K562 (cell line): ENCODE measurements around the gene KAZN. TPM values are rescaled to one million over a fixed set of nuclear protein-coding genes. Genes with fewer than 3 reads are reported as not detected.

Experiments used
- JUND ChIP-seq, 2 experiments: IDR thresholded peaks; 2 replicates in 1 of 2; 3 replicates in 1 of 2; pipeline ENCODE4 v1.6.1; 2011; ENCODE audit warnings: borderline replicate concordance in 2 of 2, low read depth in 2 of 2, low read length in 2 of 2, improper control_type of control experiment in 1 of 2, missing biosample characterization in 1 of 2, missing genetic modification characterization in 1 of 2, missing genetic modification reagents in 1 of 2
- MTA1 ChIP-seq: fragments of 450-650 bp; IDR thresholded peaks from 2 replicates; pipeline ENCODE4 v1.6.1; 2017; ENCODE audit warnings: borderline replicate concordance
- POLR2G ChIP-seq: fragments of 200-400 bp; formaldehyde crosslinking; IDR thresholded peaks from 2 replicates; pipeline ENCODE4 v1.6.1; 2017; ENCODE audit warnings: low read depth, mild to moderate bottlenecking, antibody characterized with exemption, low read length, moderate library complexity
- PRMT5 ChIP-seq: sonication (generic); formaldehyde crosslinking; IDR thresholded peaks from 2 replicates; pipeline ENCODE4 v1.5.0; 2020; ENCODE audit warnings: missing genetic modification reagents
- RBM15 ChIP-seq: fragments of 200-400 bp; formaldehyde crosslinking; IDR thresholded peaks from 2 replicates; pipeline ENCODE4 v1.6.1; 2018; ENCODE audit warnings: mild to moderate bottlenecking, low read length, moderate library complexity; ENCODE audit not compliant: insufficient read depth
- RCOR1 ChIP-seq, 2 experiments: IDR thresholded peaks; 2 replicates each; pipeline ENCODE4 v1.6.1; 2012; ENCODE audit warnings: low read depth in 2 of 2, low read length in 2 of 2, borderline replicate concordance in 1 of 2, improper control_type of control experiment in 1 of 2
- SMC3 ChIP-seq: conservative IDR thresholded peaks from 2 replicates; pipeline ENCODE4 v1.6.1; 2011; ENCODE audit warnings: low read depth, low read length, improper control_type of control experiment; ENCODE audit not compliant: insufficient read depth
- SRSF7 ChIP-seq: fragments of 200-400 bp; formaldehyde crosslinking; optimal IDR thresholded peaks from 2 replicates; pipeline ENCODE3; 2017; ENCODE audit warnings: mild to moderate bottlenecking, low read depth, low read length
- STAT5B ChIP-seq: fragments of 250-450 bp; sonication (Bioruptor Pico); IDR thresholded peaks from 2 replicates; pipeline ENCODE4 v1.8.0; 2021; ENCODE audit warnings: mild to moderate bottlenecking, inconsistent platforms
- TAF1 ChIP-seq: IDR thresholded peaks from 2 replicates; pipeline ENCODE4 v1.6.1; 2011; ENCODE audit warnings: mild to moderate bottlenecking, low read length, moderate library complexity; ENCODE audit not compliant: insufficient read depth, control insufficient read depth, severe bottlenecking; ENCODE audit errors: extremely low read depth
- TEAD4 ChIP-seq, 2 experiments: sonication (generic) in 1 of 2; formaldehyde crosslinking in 1 of 2; IDR thresholded peaks; 2 replicates each; pipeline versions ENCODE4 v1.6.1 to v1.8.0; 2012 to 2022; ENCODE audit warnings: borderline replicate concordance in 1 of 2, inconsistent platforms in 1 of 2, low read length in 1 of 2, mild to moderate bottlenecking in 1 of 2, missing genetic modification reagents in 1 of 2
- TRIM25 ChIP-seq: fragments of 450-650 bp; IDR thresholded peaks from 2 replicates; pipeline ENCODE4 v1.7.0; 2016; ENCODE audit warnings: borderline replicate concordance
- ZBTB33 ChIP-seq: sonication (generic); formaldehyde crosslinking; IDR thresholded peaks from 2 replicates; pipeline ENCODE4 v1.8.1; 2023; ENCODE audit warnings: mild to moderate bottlenecking, missing genetic modification reagents
- ZEB2 ChIP-seq: fragments of 450-650 bp; IDR thresholded peaks from 2 replicates; pipeline ENCODE4 v1.6.1; 2016
- ZNF512 ChIP-seq: IDR thresholded peaks from 2 replicates; pipeline ENCODE4 v1.6.1; 2016; ENCODE audit warnings: missing genetic modification characterization, missing compliant biosample characterization
- ZNF644 ChIP-seq: fragments of 200-800 bp; sonication (Bioruptor generic); IDR thresholded peaks from 2 replicates; pipeline ENCODE4 v1.6.1; 2016; ENCODE audit warnings: low read depth, missing genetic modification characterization, missing compliant biosample characterization
- ZNF699 ChIP-seq: fragments of 250-450 bp; sonication (Bioruptor Pico); IDR thresholded peaks from 2 replicates; pipeline ENCODE4 v1.8.0; 2021; ENCODE audit warnings: mild to moderate bottlenecking, moderate library complexity; ENCODE audit not compliant: insufficient replicate concordance
- polyA plus RNA-seq, 8 experiments: library from polyadenylated mRNA; depleted of rRNA in 4 of 8; stranded (reverse) in 5 of 8; unstranded in 3 of 8; fragments of >200 nt; fragmentation: Nextera tagmentation in 2 of 8; fragmentation: Illumina TruSeq in 1 of 8; extraction: Ambion mirVana in 2 of 8; extraction: Trizol in 1 of 8; gene quantifications; 2 replicates each; pipeline versions ENCODE4 v1.2.1 to v1.2.3, GENCODE V29; 2011 to 2014; ENCODE audit warnings: inconsistent platforms in 1 of 8, missing spikeins in 1 of 8
- total RNA-seq, 7 experiments: library from RNA; depleted of rRNA in 6 of 7; stranded (reverse); fragments of >200 nt in 6 of 7; fragmentation: Illumina TruSeq in 2 of 7; extraction: Trizol in 2 of 7; gene quantifications; 2 replicates each; pipeline versions ENCODE4 v1.2.1 to v1.2.3, GENCODE V29; 2011 to 2021; ENCODE audit warnings: low replicate concordance in 1 of 7
- TF ChIP-seq, protein P1 (sequence below): fragments of 250-450 bp; sonication (Bioruptor Pico); IDR thresholded peaks from 2 replicates; pipeline ENCODE4 v1.4.0; 2020; ENCODE audit warnings: mild to moderate bottlenecking, moderate library complexity, borderline replicate concordance

The KAZN gene
- total and polyA plus RNA-seq, 9 of the 15 experiments (the other 6 are each of a cell fraction or from before 2014, with no cell fraction given), result 2.1 to 21.6 (median 5.4) TPM

GRCh38 chr1:14896381-14897079, 298.0 kb downstream of the KAZN start (continued):
- TF ChIP-seq TRIM25 (no peak), RCOR1 (IDR thresholded peaks at IDR 0.05; ENCODE audit: borderline replicate concordance in 1 of 2, low read depth in 2 of 2, low read length in 2 of 2) (peak in 1 of 2 experiments; percentile 70; a peak in 2 of 4 replicates), JUND (IDR thresholded peaks at IDR 0.05; ENCODE audit: borderline replicate concordance, low read depth, low read length) (peak; percentile 45; the same call in 1 of the 2 replicates), JUND (tag; IDR thresholded peaks at IDR 0.05; ENCODE audit: borderline replicate concordance, low read depth, low read length) (no peak), TAF1 (no peak), PRMT5 (CRISPR knock-in tag) (no peak), POLR2G (no peak), TEAD4 (IDR thresholded peaks at IDR 0.05; ENCODE audit: low read length) (no peak), TEAD4 (CRISPR knock-in tag; IDR thresholded peaks at IDR 0.05; ENCODE audit: borderline replicate concordance) (no peak), ZBTB33 (CRISPR knock-in tag) (no peak), ZNF644 (tag) (no peak), SMC3 (no peak), ZNF699 (CRISPR knock-in tag) (no peak), RBM15 (no peak), ZNF512 (no peak), MTA1 (no peak), SRSF7 (no peak), ZEB2 (no peak), STAT5B (CRISPR knock-in tag) (no peak)
- TF ChIP-seq, protein P1, sequence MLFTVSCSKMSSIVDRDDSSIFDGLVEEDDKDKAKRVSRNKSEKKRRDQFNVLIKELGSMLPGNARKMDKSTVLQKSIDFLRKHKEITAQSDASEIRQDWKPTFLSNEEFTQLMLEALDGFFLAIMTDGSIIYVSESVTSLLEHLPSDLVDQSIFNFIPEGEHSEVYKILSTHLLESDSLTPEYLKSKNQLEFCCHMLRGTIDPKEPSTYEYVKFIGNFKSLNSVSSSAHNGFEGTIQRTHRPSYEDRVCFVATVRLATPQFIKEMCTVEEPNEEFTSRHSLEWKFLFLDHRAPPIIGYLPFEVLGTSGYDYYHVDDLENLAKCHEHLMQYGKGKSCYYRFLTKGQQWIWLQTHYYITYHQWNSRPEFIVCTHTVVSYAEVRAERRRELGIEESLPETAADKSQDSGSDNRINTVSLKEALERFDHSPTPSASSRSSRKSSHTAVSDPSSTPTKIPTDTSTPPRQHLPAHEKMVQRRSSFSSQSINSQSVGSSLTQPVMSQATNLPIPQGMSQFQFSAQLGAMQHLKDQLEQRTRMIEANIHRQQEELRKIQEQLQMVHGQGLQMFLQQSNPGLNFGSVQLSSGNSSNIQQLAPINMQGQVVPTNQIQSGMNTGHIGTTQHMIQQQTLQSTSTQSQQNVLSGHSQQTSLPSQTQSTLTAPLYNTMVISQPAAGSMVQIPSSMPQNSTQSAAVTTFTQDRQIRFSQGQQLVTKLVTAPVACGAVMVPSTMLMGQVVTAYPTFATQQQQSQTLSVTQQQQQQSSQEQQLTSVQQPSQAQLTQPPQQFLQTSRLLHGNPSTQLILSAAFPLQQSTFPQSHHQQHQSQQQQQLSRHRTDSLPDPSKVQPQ (CRISPR knock-in tag), result no peak
